Vagina (tissue), 2 donors: Measurements from ENCODE around the gene TNRC18.
"Not testable (repeated sequence)": the region's sequence is repeated elsewhere in the genome, so short reads cannot be mapped to it uniquely, and the experiment has no call there.

Experiments used
- CTCF ChIP-seq, 3 experiments: fragments of 450-650 bp in 2 of 3; fragments of 200-600 bp in 1 of 3; sonication (generic) in 1 of 3; IDR thresholded peaks; one replicate each; pipeline ENCODE4 v1.5.1; 2017 to 2019; ENCODE audit warnings: antibody characterized with exemption in 3 of 3, mild to moderate bottlenecking in 2 of 3, moderate library complexity in 2 of 3
- POLR2A ChIP-seq, 2 donors: fragments of 450-650 bp; IDR thresholded peaks; one replicate each; pipeline ENCODE4 v1.6.1; 2017; ENCODE audit warnings: antibody characterized with exemption in 2 of 2, mild to moderate bottlenecking in 2 of 2, moderate library complexity in 2 of 2
- POLR2AphosphoS5 ChIP-seq, 2 donors: sonication (generic); formaldehyde crosslinking; IDR thresholded peaks; one replicate each; pipeline ENCODE4 v1.9.0; 2017; ENCODE audit warnings: antibody characterized with exemption in 2 of 2, mild to moderate bottlenecking in 2 of 2, low read depth in 1 of 2; ENCODE audit not compliant: insufficient read depth in 1 of 2

GRCh38 chr7:5275510-5275909, 148.1 kb downstream of the TNRC18 start:
- TF ChIP-seq CTCF (IDR thresholded peaks at IDR 0.05); POLR2A (IDR thresholded peaks at IDR 0.05); POLR2AphosphoS5 (IDR thresholded peaks at IDR 0.05; ENCODE audit: insufficient read depth in 1 of 2, low read depth in 1 of 2): not testable (repeated sequence)
